GM12878 (cell line): Measurements from ENCODE around the gene BRD3. TPM values are rescaled to one million over a fixed set of nuclear protein-coding genes. Genes with fewer than 3 reads are reported as not detected.

Source experiments
- ATAC-seq: fragments of 200-7000 bp; cut with Tn5 transposase; 3 replicates; pipeline ENCODE4 v1.9.1; 2020; ENCODE audit warnings: mild to moderate bottlenecking, moderate library complexity
- BruUV-seq: library from RNA; stranded (reverse); fragments of 400-500 nt; replicated peaks from 2 replicates; lab custom pipeline; 2021; lab: Mats Ljungman, UMichigan
- CTCF ChIA-PET: fragments of 300-600 bp; sonication (Branson Sonifier 250); formaldehyde crosslinking; extraction: SDS; loops from one replicate; lab custom pipeline; 2021; ENCODE audit warnings: inconsistent platforms; lab: Yijun Ruan, JAX
- POLR2A ChIA-PET: fragments of 350-600 bp; formaldehyde crosslinking; extraction: SDS; loops from one replicate; lab custom pipeline; 2021; ENCODE audit warnings: inconsistent platforms; lab: Charles Lee
- RAD21 ChIA-PET: fragments of 300-600 bp; sonication (Branson Sonifier 250); formaldehyde crosslinking; loops from one replicate; lab custom pipeline; 2023; ENCODE audit warnings: antibody characterized with exemption; ENCODE audit not compliant: unreplicated experiment; lab: Charles Lee
- SMC1A ChIA-PET: fragments of 300-600 bp; sonication (Branson Sonifier 250); formaldehyde crosslinking; loops from one replicate; lab custom pipeline; 2023; ENCODE audit not compliant: unreplicated experiment, uncharacterized antibody; lab: Charles Lee
- DNase-seq: peaks from one replicate; pipeline ENCODE4 v3.0.0-alpha.2; 2011; ENCODE audit warnings: low read depth, low spot score
- FAIRE-seq: peaks from 3 replicates; lab custom pipeline; 2011; peaks lifted over from hg19 to GRCh38; lab: Jason Lieb, UNC
- H2AFZ ChIP-seq: 2 replicates; pipeline ENCODE4 v1.6.0; 2011; ENCODE audit warnings: low read depth, low read length, control low read depth; ENCODE audit not compliant: control insufficient read depth
- H3K27ac ChIP-seq: 2 replicates; pipeline ENCODE4 v1.5.1; 2011; ENCODE audit warnings: control low read depth; ENCODE audit not compliant: control insufficient read depth, insufficient read depth
- H3K27me3 ChIP-seq, 2 experiments: replicated peaks in 1 of 2; 2 replicates each; pipeline versions ENCODE4 v1.6.0 to v1.6.1; 2011; ENCODE audit warnings: low read length in 1 of 2; ENCODE audit not compliant: control insufficient read depth in 2 of 2, insufficient read depth in 2 of 2
- H3K36me3 ChIP-seq, 2 experiments: 2 replicates each; pipeline ENCODE4 v1.5.1; 2011; ENCODE audit warnings: low read length in 1 of 2; ENCODE audit not compliant: control insufficient read depth in 2 of 2, insufficient read depth in 2 of 2
- H3K4me1 ChIP-seq: 2 replicates; pipeline ENCODE4 v1.6.1; 2011; ENCODE audit warnings: mild to moderate bottlenecking, low read length, moderate library complexity, mixed read lengths; ENCODE audit not compliant: control insufficient read depth, insufficient read depth
- H3K4me2 ChIP-seq: 2 replicates; pipeline ENCODE4 v1.6.0; 2011; ENCODE audit warnings: control low read depth; ENCODE audit not compliant: control insufficient read depth, insufficient read depth
- H3K4me3 ChIP-seq: fragments of 200-600 bp; sonication (generic); 2 replicates; pipeline ENCODE4 v1.5.1; 2016
- H3K79me2 ChIP-seq: 2 replicates; pipeline ENCODE4 v1.6.0; 2011; ENCODE audit warnings: low read length; ENCODE audit not compliant: control insufficient read depth, insufficient read depth
- H3K9ac ChIP-seq: 2 replicates; pipeline ENCODE4 v1.8.0; 2011; ENCODE audit warnings: low read length, control low read depth, mixed read lengths; ENCODE audit not compliant: control insufficient read depth, insufficient read depth
- H3K9me3 ChIP-seq: replicated peaks from 3 replicates; pipeline ENCODE4 v1.5.1; 2011; ENCODE audit warnings: mild to moderate bottlenecking, low read length; ENCODE audit not compliant: control insufficient read depth, insufficient read depth
- H4K20me1 ChIP-seq: 2 replicates; pipeline ENCODE4 v1.6.0; 2011; ENCODE audit not compliant: control insufficient read depth, insufficient read depth
- BHLHE40 ChIP-seq, 2 experiments: fragments of 450-650 bp in 1 of 2; IDR thresholded peaks; 2 replicates each; pipeline ENCODE4 v1.6.1; 2011 to 2017; ENCODE audit warnings: low read depth in 2 of 2, borderline replicate concordance in 1 of 2, improper control_type of control experiment in 1 of 2, low read length in 1 of 2, mild to moderate bottlenecking in 1 of 2
- CREB1 ChIP-seq: IDR thresholded peaks from 2 replicates; pipeline ENCODE4 v1.6.1; 2012; ENCODE audit warnings: low read depth, mild to moderate bottlenecking, inconsistent platforms
- CREM ChIP-seq: IDR thresholded peaks from 2 replicates; pipeline ENCODE4 v1.6.1; 2014; ENCODE audit warnings: antibody characterized with exemption, low read depth
- EGR1 ChIP-seq, 2 experiments: IDR thresholded peaks; 1 replicate in 1 of 2; 2 replicates in 1 of 2; pipeline ENCODE4 v1.6.1; 2011 to 2012; ENCODE audit warnings: low read depth in 2 of 2, low read length in 2 of 2, borderline replicate concordance in 1 of 2, mild to moderate bottlenecking in 1 of 2, moderate library complexity in 1 of 2
- GATAD2B ChIP-seq: fragments of 450-650 bp; conservative IDR thresholded peaks from 2 replicates; pipeline ENCODE4 v1.6.1; 2017; ENCODE audit warnings: low read depth, mild to moderate bottlenecking, moderate library complexity
- HDAC2 ChIP-seq: fragments of 200-600 bp; sonication (generic); IDR thresholded peaks from 2 replicates; pipeline ENCODE4 v1.6.1; 2017
- JUNB ChIP-seq: IDR thresholded peaks from 2 replicates; pipeline ENCODE4 v1.6.1; 2016; ENCODE audit warnings: antibody characterized with exemption, mild to moderate bottlenecking
- MYB ChIP-seq: fragments of 150-350 bp; IDR thresholded peaks from 2 replicates; pipeline ENCODE4 v1.6.1; 2014; ENCODE audit warnings: mild to moderate bottlenecking, low read depth, low read length, borderline replicate concordance
- SIN3A ChIP-seq: IDR thresholded peaks from 2 replicates; pipeline ENCODE4 v1.6.1; 2012; ENCODE audit warnings: low read depth, low read length, improper control_type of control experiment
- SP1 ChIP-seq: IDR thresholded peaks from one replicate; pipeline ENCODE4 v1.6.1; 2011; ENCODE audit warnings: low read depth, low read length
- TCF12 ChIP-seq: IDR thresholded peaks from 2 replicates; pipeline ENCODE4 v1.6.1; 2011; ENCODE audit warnings: low read depth, mild to moderate bottlenecking, low read length
- ZBTB40 ChIP-seq: fragments of 450-650 bp; IDR thresholded peaks from 2 replicates; pipeline ENCODE4 v1.6.1; 2016; ENCODE audit warnings: mild to moderate bottlenecking, moderate library complexity, borderline replicate concordance
- ZNF207 ChIP-seq: fragments of 450-650 bp; IDR thresholded peaks from 2 replicates; pipeline ENCODE4 v1.6.1; 2014; ENCODE audit warnings: antibody characterized with exemption, mild to moderate bottlenecking, borderline replicate concordance
- ZNF24 ChIP-seq: fragments of 450-650 bp; IDR thresholded peaks from 2 replicates; pipeline ENCODE4 v1.6.1; 2017; ENCODE audit warnings: antibody characterized with exemption, mild to moderate bottlenecking
- ZNF592 ChIP-seq: fragments of 450-650 bp; IDR thresholded peaks from 2 replicates; pipeline ENCODE4 v1.6.1; 2017; ENCODE audit warnings: mild to moderate bottlenecking, moderate library complexity
- WGBS: methylation state at CpG from one replicate; pipeline ENCODE4 v1.1.6; 2016; ENCODE audit warnings: low lambda C conversion rate; ENCODE audit not compliant: insufficient replicate concordance, insufficient coverage; ENCODE audit errors: missing lambda C conversion rate; 5-methylcytosine and 5-hydroxymethylcytosine counted together
- in situ Hi-C: fragments of 300-500 bp; cut with MboI; formaldehyde crosslinking; loops from 9 replicates; pipeline ENCODE4 v1.14.3; 2018; ENCODE audit warnings: mixed read lengths
- intact Hi-C: fragments of 100-400 bp; cut with micrococcal nuclease; formaldehyde crosslinking; loops from one replicate; pipeline ENCODE4 v1.14.2; 2022; ENCODE audit not compliant: unreplicated experiment
- polyA plus RNA-seq, 11 experiments: library from polyadenylated mRNA; depleted of rRNA in 4 of 11; unstranded in 6 of 11; stranded (reverse) in 5 of 11; fragments of >200 nt; fragmentation: Nextera tagmentation in 4 of 11; fragmentation: Illumina TruSeq in 1 of 11; extraction: Ambion mirVana in 4 of 11; extraction: Trizol in 1 of 11; gene quantifications; 1 replicate in 1 of 11; 2 replicates in 10 of 11; pipeline versions ENCODE4 v1.2.1 to v1.2.3, GENCODE V29; 2011 to 2016; ENCODE audit warnings: inconsistent platforms in 2 of 11, missing spikeins in 2 of 11, low read depth in 1 of 11
- total RNA-seq, 4 experiments: library from RNA; depleted of rRNA in 3 of 4; stranded (reverse); fragments of >200 nt in 3 of 4; fragmentation: Illumina TruSeq in 1 of 4; extraction: Trizol in 1 of 4; gene quantifications; 2 replicates each; pipeline versions ENCODE4 v1.2.1 to v1.2.3, GENCODE V29; 2013 to 2021

Gene BRD3
- total and polyA plus RNA-seq, 10 of the 15 experiments (the other 5 are each of a cell fraction or from before 2014, with no cell fraction given) = 0.53 to 20.8 (median 4.8) TPM

DNA sequence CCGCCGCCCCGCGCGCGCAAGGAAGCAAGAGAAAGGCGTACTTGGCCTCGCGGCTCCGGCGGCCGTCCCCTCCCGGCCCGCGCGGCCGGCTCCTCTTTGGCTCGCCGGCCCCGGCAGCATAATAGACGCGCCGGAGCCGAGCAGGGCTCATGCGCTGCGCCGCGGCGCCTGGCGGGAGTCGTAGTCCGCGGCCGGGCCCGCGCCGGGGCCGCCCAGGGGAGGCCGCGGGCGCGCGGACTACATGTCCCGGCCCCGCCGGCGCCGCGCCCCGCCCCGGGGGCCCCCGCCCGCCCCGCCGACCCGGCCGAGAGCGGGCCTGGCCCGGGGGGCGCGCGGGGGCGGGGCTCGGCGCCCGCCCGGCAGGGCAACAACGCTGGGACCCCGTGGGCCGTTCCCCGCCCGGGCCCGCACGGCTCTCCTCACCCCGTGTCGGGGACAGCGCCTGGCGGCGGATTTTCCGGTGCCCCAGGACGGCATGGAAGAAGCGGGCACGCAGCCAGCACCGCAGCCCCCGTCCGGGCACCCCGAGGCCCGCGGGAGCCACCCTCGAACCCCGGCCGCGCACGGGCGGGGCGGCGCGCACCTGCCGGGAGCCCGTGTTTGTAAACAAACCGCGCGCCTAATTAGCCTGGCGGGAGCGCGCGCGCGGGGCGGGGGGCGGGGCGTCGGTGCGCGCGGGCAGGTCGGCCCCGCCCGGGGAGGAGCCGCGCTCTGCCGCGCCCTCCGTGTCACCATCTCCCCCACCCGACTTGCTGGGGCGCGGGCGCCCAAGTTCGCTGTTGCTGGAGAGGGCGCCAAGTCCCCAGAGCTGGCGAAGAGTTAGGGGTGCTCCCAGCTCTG, at the start of gene BRD3 (continued):
- TF ChIP-seq ZBTB40 = no peak
- TF ChIP-seq MYB = no peak
- peak; percentile 10 for TF ChIP-seq SP1
- peak; percentile 32; the same call in 1 of the 2 replicates for TF ChIP-seq SIN3A
- TF ChIP-seq HDAC2 = no peak
- peak; percentile 55 to 93; a peak in 3 of 4 replicates for TF ChIP-seq BHLHE40 (IDR thresholded peaks at IDR 0.05; ENCODE audit: borderline replicate concordance in 1 of 2, low read depth in 2 of 2, low read length in 1 of 2)

DNA sequence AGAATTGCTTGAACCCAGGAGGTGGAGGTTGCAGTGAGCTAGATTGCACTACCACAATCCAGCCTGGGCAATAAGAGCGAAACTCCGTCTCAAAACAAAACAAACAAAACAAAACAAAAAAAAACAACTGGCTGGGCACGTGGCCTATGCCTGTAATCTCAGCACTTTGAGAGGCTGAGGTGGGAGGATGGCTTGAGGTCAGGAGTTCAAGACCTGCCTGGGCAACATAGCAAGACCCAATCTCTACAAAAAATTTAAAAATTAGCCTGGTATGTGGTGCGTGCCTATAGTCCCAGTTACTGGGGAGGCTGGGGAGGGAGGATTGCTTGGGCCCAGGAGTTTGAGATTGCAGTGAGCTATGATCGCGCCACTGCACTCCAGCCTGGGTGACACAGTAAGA, 44.7 kb upstream of the BRD3 start:
- Histone ChIP-seq H3K4me1 (no peaks in the 10 kb centered on the region), H3K36me3 (no peaks in the 10 kb centered on the region), H3K4me3 (no peak overlapping the region), H4K20me1 (no peaks in the 10 kb centered on the region), H3K27ac (no peak overlapping the region), H3K4me2 (no peak overlapping the region), H3K9me3 (no peaks in the 10 kb centered on the region), H2AFZ (no peak overlapping the region), H3K27me3 (no peaks in the 10 kb centered on the region), H3K79me2 (no peaks in the 10 kb centered on the region), H3K9ac (no peak overlapping the region)
- in situ Hi-C loops (no loop called here), intact Hi-C loops (no loop called here)
- ChIA-PET CTCF (no interaction called here), SMC1A (interaction anchor here (0.6 kb wide), 1 partner anchor 1960 kb away, joined by 3 read pairs; no protein-coding TSS in a partner anchor), POLR2A (no interaction called here), RAD21 (no interaction called here)
- whole genome bisulfite sequencing = 66% methylated on average over 6 of the region's 6 CpGs
- no TSS peak for BruUV-seq
- no peak for DNase-seq
- no peak for FAIRE-seq
- no peak for ATAC-seq
- TF ChIP-seq ZNF207 (no peak), GATAD2B (no peak), JUNB (no peak), ZNF24 (no peak), ZNF592 (no peak), CREB1 (no peak), TCF12 (no peak), CREM (no peak), EGR1 (IDR thresholded peaks at IDR 0.05; ENCODE audit: borderline replicate concordance in 1 of 2, low read depth in 2 of 2, low read length in 2 of 2) (no peak)
